PFSK-1 (cell line): ENCODE data around the gene AKAP10.

Experiments used
- POLR2AphosphoS5 ChIP-seq: IDR thresholded peaks from 2 replicates; pipeline ENCODE4 v1.6.1; 2012; ENCODE audit warnings: low read depth, mild to moderate bottlenecking, control low read depth, low read length, moderate library complexity
- TF ChIP-seq, protein P1 (sequence below), 2 experiments: IDR thresholded peaks; 2 replicates each; pipeline versions ENCODE4 v1.6.1 to v1.8.0; 2011 to 2012; ENCODE audit warnings: low read depth in 2 of 2, low read length in 2 of 2, control low read depth in 1 of 2, inconsistent platforms in 1 of 2, mild to moderate bottlenecking in 1 of 2, moderate library complexity in 1 of 2; ENCODE audit not compliant: insufficient read depth in 1 of 2

DNA sequence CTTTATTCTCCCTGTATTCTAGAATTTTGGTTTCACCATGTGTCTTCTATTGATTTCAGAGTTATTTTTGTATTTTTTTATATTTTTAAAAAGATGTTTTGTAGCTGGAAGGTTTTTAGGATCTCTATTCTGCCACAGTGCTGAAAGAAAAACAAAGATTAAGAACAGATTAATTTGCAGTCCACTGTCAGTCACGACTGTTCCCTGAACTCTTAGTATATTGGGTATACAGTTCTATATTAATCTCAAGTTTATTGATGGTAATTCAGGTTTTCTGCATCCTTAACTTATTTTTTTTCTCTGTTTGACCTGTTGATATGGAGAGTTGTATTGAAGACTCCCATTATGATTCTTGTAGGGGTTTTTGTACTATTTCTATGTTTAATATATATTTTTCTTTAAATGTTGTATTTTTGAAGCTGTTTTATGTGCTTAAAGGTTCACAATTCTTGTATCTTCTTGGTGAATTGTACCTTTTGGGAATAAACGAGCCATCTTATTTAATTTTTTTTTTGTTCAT is 34.4 kb upstream of the AKAP10 start:
- TF ChIP-seq POLR2AphosphoS5, result no peak
- TF ChIP-seq, protein P1, sequence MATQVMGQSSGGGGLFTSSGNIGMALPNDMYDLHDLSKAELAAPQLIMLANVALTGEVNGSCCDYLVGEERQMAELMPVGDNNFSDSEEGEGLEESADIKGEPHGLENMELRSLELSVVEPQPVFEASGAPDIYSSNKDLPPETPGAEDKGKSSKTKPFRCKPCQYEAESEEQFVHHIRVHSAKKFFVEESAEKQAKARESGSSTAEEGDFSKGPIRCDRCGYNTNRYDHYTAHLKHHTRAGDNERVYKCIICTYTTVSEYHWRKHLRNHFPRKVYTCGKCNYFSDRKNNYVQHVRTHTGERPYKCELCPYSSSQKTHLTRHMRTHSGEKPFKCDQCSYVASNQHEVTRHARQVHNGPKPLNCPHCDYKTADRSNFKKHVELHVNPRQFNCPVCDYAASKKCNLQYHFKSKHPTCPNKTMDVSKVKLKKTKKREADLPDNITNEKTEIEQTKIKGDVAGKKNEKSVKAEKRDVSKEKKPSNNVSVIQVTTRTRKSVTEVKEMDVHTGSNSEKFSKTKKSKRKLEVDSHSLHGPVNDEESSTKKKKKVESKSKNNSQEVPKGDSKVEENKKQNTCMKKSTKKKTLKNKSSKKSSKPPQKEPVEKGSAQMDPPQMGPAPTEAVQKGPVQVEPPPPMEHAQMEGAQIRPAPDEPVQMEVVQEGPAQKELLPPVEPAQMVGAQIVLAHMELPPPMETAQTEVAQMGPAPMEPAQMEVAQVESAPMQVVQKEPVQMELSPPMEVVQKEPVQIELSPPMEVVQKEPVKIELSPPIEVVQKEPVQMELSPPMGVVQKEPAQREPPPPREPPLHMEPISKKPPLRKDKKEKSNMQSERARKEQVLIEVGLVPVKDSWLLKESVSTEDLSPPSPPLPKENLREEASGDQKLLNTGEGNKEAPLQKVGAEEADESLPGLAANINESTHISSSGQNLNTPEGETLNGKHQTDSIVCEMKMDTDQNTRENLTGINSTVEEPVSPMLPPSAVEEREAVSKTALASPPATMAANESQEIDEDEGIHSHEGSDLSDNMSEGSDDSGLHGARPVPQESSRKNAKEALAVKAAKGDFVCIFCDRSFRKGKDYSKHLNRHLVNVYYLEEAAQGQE (IDR thresholded peaks at IDR 0.05; ENCODE audit: insufficient read depth in 1 of 2, low read depth in 2 of 2, low read length in 2 of 2), result no peak
